NT2/D1 (cell line): Measurements from ENCODE around the gene RTN4R.

ENCODE experiments used
- SUZ12 ChIP-seq: IDR thresholded peaks from 2 replicates; pipeline ENCODE4 v1.6.1; 2011; ENCODE audit not compliant: insufficient read length, insufficient read depth; ENCODE audit errors: extremely low read depth
- YY1 ChIP-seq: IDR thresholded peaks from 2 replicates; pipeline ENCODE4 v1.6.1; 2011; ENCODE audit not compliant: insufficient read length, insufficient read depth

- TF ChIP-seq SUZ12 (no peak), YY1 (no peak)
Measured at GRCh38 chr22:20212754-20213699, 55.1 kb downstream of the RTN4R start.
